Globus pallidus (tissue), 1 donor: ENCODE data around the gene ANKMY1.
"Not testable (repeated sequence)": the region's sequence is repeated elsewhere in the genome, so short reads cannot be mapped to it uniquely, and the experiment has no call there.

Source experiments
- DNase-seq: peaks from one replicate; pipeline ENCODE4 v3.0.0-alpha.2; 2015; ENCODE audit warnings: low spot score

The ANKMY1 gene

GRCh38 chr2:240569523-240569997 lies 11.8 kb upstream of the ANKMY1 start:
- no peak for DNase-seq

GRCh38 chr2:240568678-240569522 lies 11.1 kb upstream of the ANKMY1 start:
- DNase-seq, result peak; percentile 71

DNA sequence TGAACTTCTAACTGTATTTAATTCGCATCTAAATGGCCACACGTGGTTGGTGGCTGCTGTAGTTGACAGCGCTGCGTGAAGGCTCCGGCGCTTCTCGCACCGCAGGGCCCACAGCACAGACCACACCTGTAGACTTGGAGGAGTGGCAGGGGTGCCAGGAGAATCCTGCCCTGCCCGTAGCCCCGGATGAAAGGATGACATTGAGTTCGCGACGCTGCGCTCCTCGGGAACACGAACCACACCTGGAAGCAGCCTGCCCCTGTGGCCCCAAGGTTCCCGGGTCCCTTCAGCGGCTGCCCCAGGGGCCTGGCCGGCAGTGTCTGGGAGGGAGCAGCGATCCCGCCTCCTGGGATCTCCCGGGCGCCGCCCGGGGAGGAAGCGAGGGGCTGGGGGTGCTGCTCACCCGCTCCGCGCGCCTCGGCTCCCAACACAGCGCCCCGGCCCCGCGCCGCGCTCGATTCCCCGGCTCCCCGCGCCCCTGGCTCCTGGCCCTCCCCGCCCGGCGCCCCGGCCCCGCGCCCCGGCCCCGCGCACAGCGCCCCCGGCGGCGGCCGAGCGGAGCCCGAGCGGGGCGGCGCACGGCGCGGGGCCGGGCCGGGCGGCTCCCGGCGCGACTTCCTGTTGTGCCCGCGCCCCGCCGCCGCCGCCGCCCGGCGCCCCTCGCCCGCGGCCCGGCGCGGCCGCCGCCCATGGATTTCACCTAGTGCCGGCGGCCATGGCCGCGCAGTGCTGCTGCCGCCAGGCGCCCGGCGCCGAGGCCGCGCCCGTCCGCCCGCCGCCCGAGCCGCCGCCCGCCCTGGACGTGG lies 10.3 kb upstream of the ANKMY1 start, which contains the start of gene RNPEPL1:
TSS of gene RNPEPL1 (plus strand) at position 613 of the 806 bp plus-strand sequence. CDS start at position 716, 103 bp downstream.
- DNase-seq, result peak; percentile 36

DNA sequence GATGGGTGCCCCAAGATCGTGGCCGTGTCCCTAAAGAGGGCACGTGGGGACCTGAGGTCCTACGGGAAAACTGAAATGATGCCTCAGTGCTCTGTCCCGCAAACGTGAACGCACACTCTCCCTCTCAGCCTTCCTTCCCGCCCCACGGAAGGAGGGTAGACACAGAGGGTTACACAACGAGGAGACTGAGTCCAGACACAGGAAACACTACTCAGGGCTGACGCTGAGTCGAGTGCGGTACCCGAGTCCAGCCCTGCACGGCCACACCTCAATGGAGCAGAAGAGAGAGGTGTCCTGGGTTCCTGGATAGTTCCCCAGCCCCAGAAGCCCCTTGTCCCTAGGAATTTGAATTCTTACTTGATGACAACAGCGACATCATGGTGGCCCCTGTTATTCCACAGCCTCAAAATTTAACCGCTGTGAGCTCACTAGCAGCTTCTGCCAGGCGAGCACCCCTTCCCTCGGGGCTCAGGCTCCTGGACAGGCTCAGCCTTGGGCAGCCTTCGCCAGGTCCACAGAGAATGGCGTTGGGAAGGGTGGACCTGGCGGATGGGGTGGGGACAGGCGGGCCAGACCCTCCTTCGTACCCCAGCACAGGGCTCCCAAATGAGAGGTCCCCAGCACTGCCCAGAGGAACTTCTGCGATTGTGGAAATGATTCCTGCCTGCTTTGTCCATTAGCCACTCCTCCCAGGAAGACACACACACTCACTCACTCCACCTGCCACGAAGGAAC lies 9.5 kb upstream of the ANKMY1 start:
- no peak for DNase-seq

- peak; percentile 90 for DNase-seq
Measured at GRCh38 chr2:240566203-240567136, 8.7 kb upstream of the ANKMY1 start.

- peak; percentile 38 for DNase-seq
Measured at GRCh38 chr2:240565333-240566202, 7.8 kb upstream of the ANKMY1 start.

DNA sequence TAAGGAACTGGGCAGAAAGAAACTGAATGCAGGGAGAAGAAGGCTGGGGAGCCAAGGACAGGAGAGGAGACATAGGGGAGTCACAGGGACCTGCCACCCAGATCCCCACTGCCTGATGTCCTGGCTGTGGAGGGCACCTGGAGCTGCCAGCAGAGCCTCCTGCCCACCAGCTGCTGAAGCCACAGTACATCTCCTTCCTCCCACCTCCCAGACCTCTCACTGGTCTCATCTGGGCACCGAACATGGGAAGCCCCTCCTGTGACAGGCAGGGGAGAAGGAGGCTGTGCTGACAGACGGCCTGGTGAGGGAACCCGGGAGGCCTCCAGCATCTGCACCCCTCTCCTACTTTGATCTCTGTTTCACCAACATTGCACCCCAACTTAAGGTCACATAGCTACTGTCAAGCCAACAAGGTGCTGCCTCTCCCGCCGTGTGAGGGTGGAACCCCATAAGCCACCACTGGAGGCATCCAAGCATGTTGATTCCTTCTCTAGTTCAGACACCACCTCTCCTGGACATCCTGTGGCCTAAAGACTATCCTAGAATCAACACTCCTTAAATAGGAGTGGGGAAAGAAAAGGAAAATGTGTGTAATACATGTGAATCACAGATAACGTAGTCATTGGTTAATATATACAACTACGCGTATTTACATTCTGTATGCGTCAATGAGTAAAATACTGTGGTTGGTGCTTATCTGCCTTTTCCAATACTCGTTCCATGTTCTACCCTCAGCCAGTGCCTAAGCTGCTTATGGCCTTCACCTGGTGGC lies 7.0 kb upstream of the ANKMY1 start:
- no peak for DNase-seq

DNA sequence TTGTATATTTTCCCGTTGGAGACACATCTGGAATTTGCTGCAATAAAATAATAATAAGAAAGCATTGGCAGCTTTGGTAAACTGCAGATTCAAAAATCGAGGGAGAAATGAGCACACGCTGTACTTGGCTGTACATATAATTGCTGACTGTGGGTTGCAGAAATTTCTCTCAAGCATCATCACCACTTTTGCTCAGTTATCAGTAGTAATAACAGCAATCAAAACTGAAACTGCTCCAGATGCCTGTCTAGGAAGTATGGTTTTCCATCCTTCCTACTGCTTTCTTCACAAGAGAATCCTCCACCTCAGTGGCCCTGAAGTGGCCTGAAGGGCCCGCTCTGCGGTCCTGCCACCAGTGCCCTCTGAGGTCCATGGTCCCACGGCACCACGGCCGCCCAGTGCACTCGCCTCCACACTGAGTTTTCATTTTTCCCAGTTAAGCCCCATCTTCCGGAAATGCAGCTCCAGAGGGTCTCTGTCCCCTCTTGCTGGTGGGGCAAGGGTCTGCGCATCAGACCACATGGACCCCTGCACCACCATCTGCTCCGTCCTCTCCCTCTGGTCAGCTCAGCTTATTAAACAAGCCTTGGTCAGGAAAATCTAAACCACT lies 6.3 kb upstream of the ANKMY1 start:
- no peak for DNase-seq

DNA sequence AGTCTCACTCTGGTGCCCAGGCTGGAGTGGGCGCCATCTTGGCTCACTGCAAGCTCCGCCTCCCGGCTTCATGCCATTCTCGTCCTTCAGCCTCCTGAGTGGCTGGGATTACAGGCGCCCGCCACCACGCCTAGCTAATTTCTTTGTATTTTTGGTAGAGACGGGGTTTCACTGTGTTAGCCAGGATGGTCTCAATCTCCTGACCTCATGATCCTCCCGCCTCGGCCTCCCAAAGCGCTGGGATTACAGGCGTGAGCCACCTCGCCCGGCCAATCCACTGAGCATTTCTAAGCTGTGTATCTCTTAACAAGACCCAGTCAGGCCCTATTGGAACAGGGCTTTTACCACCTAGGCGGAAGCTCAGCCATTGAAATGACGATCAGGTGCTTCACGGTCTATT lies 5.4 kb upstream of the ANKMY1 start:
- DNase-seq, result not testable (repeated sequence)

GRCh38 chr2:240561325-240561971 lies 3.7 kb upstream of the ANKMY1 start:
- DNase-seq, result peak; percentile 37

DNA sequence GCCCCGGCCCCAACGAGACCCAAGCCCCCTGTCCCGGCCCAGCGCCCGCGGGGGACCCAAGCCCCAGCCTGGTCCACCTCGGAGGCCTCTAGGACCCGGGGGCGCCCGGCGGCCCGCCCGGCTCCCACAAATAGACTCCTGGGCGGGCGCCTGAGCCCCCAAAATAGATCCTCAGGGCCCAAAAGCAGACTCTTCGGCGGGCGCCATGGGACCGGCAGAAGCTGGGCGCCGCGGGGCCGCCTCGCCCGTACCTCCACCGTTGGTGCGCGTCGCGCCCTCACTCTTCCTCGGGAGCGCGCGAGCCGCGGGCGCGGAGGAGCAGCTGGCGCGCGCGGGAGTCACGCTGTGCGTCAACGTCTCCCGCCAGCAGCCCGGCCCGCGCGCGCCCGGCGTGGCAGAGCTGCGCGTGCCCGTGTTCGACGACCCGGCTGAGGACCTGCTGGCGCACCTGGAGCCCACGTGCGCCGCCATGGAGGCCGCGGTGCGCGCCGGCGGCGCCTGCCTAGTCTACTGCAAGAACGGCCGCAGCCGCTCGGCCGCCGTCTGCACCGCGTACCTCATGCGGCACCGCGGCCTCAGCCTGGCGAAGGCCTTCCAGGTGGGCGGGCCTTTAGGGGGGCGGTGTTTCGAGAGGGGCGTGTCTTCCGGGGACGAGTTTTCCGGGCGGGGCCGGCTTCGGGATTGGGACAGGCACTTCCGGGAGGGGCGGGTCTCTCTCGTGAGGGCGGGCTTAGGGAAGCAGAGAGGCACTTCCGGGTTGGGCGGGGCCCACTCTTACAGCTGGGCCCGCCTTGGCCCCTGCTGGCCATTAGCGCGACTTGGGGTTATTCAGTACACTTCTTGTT lies 2.9 kb upstream of the ANKMY1 start:
- DNase-seq, result peak; percentile 99

DNA sequence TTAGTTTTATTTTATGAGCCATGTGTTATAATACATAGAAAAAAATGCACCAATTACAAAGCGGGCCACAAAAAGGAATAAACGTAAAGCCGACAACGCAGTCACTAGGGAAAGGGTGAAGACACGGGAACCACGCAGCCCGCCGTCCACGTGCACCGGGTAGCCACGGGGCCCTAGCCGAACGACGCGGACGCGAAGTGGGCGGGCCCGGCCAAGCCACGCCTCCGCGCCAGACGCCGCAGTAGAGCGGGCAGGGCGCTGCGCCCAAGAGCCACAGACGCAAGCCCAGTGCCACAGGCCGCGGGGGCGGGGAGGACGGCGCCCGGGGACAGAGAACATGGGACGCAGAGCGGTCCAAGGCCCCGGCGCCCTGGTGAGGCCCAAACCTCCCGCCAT lies 2.3 kb upstream of the ANKMY1 start, which contains the start of gene DUSP28:
TSS of gene DUSP28 (plus strand) at position 274 of the 396 bp plus-strand sequence. CDS start 328 bp downstream, outside the sequence.
- DNase-seq, result peak; percentile 90

DNA sequence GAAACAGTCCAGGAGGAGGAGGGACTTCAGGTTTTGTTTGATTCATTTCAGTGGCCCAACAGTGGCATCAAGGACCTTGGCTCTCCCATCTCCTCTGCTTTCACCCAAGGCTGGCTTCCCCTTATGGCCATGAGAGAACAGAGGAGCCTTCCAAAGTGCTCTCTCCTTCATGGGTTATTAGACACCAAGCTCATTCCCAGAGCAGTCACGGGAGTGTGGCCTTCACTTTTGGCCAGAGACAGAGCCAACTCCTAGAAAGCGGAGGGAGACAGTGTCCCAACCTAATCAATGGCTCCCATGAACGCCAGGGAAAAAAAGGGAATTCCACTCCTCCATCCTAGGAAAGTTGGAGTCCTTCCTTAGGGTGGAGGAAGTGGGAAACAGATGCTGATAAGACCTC lies 1.5 kb upstream of the ANKMY1 start:
- no peak for DNase-seq

- DNase-seq, result no peak
Measured at GRCh38 chr2:240558236-240558761, 511 bp upstream of the ANKMY1 start.

- no peak for DNase-seq
Measured at GRCh38 chr2:240557101-240557751, 562 bp downstream of the ANKMY1 start.

DNA sequence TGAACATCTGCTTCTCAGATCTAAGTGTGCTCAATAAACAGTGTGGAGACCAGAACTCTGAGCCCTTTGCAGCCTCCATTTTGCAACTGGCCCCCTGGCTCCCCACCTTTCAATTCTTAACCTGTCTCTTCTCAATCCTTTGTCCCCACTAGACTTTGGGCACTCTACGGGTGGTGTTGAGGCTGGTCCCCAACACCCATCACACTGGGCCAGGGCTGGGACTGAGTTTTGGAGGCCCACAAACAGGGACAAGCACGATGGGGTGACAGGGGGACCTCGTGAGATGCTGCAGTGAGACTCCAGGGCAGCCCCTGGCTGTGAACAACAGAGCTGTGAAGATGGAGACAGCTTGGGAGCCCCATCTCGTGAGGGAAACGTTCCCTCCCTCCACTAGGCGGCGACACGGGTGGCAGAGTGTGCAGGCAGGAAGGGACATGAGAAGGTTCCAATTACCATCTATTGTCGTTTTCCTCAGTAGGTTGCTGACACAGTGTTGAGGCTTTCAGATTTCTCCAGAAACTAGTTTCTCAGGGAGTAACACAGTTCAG lies 1.2 kb downstream of the ANKMY1 start:
- no peak for DNase-seq
